GM18519 (cell line): Measurements from ENCODE around the gene NUBPL.
"Not testable (repeated sequence)": the region's sequence is repeated elsewhere in the genome, so short reads cannot be mapped to it uniquely, and the experiment has no call there.

ENCODE experiments used
- ATAC-seq: cut with Tn5 transposase; IDR thresholded peaks from one replicate; pipeline ENCODE4 v1.9.1; 2021; ENCODE audit warnings: mild to moderate bottlenecking, moderate library complexity; ENCODE audit not compliant: unreplicated experiment, low FRiP score

NUBPL gene

DNA sequence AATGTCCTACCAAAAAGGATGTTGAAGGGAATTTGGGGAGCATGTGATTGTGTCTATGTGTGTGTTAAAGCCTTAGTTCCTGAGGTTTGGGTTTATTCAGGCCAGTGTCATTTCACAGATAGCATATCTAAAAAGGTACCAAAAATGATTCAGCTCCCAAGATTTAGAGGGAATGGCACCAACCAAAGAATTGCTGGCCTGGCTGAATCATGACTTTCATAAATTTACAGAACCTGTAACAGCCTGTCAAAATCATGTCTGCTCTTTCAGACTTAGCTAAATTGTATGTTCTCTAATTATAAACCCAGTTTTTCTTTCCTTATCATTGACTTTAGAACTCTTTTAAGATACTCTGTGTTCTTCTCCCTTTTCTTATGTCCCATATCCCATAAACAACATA lies 231.5 kb downstream of the NUBPL start:
- no peak for ATAC-seq

- not testable (repeated sequence) for ATAC-seq
Observed at GRCh38 chr14:31797946-31798345, 236.7 kb downstream of the NUBPL start.

DNA sequence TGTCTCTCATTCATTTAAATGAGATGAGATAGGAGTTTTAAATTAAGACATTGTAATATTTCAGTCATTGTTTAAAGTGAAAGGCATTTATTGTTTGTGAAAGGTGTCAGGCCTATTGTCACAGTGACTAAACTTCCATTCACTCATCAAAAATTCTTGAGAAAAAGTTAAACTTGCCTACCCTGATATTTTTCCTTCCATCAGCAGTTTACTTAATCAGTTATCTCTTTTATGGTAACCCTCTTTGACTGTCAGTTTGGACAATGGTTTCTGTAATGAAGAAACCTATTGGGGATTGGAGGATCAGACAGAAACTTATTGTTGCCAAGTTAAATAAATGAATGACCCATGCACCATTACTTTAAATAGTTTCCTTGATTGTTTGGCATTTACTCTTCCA lies 241.6 kb downstream of the NUBPL start:
- no peak for ATAC-seq

GRCh38 chr14:31806249-31806648 lies 245.0 kb downstream of the NUBPL start:
- ATAC-seq = no peak

DNA sequence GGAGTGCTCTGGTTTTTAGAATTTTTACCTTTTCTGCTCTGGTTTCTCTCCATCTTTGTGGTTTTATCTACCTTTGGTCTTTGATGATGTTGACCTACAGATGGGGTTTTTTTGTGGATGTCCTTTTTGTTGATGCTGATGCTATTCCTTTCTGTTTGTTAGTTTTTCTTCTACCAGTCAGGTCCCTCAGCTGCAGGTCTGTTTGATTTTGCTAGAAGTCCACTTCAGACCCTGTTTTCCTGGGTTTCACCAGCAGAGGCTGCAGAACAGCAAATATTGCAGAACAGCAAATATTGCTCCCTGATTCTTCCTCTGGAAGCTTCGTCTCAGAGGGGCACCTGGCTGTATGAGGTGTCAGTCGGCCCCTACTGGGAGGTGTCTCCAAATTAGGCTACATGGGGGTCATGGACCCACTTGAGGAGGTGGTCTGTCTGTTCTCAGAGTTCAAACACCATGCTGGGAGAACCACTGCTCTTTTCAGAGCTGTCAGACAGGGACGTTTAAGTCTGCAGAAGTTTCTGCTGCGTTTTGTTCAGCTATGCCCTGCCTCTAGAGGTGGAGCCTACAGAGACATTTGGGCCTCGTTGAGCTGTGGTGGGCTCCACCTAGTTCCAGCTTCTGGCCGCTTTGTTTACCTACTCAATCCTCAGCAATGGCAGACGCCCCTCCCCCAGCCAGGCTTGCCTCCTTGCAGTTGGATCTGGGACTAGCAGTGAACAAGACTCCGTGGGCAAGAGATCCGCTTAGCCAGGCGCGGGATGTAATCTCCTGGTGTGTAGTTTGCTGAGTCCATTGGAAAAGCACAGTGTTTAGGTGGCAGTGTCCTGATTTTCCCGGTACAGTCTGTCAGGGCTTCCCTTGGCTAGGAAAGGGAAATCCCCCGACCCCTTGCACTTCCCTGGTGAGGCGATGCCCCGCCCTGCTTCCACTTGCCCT lies 250.8 kb downstream of the NUBPL start:
- ATAC-seq = not testable (repeated sequence)

- not testable (repeated sequence) for ATAC-seq
Observed at GRCh38 chr14:31813724-31814490, 252.7 kb downstream of the NUBPL start.

DNA sequence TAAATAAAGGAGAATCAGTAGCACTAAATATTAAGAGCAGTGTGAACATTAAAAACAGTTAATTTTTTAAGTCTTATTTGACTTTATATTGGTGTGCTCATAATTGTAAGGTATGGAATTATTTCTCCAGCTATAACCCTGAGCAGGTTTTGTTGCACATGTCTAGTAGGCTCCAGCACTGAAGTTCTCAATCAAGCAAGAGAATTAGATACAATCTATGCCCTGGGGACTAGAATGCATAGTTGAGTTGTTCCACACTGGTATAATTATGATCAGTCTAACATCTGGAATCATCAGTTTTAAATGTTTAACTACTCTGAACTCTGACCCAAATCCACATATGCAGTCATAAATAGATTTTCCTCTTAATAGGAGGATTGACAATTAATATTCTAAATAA lies 258.1 kb downstream of the NUBPL start:
- ATAC-seq = no peak

DNA sequence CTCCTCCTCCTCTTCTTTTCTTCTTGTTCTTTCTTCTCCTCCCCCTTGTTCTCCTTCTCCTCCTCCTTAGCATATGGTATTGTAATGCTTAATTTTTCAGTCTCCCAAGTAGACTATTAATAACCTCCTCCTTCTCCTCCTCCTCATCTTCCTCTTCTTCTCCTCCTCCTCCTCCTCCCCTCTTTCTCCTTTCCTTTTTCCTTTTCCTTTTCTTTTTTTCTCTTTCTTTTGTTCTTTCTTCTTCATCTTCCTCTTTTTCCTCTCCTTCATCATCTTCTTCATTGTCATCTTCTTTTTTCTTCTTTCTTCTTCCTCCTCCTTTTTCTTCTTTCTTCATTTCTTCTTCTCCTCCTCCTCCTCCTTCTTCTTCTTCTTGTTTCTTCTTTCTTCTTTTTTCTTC lies 264.3 kb downstream of the NUBPL start:
- no peak for ATAC-seq

- no peak for ATAC-seq
Observed at GRCh38 chr14:31827325-31827724, 266.1 kb downstream of the NUBPL start.

DNA sequence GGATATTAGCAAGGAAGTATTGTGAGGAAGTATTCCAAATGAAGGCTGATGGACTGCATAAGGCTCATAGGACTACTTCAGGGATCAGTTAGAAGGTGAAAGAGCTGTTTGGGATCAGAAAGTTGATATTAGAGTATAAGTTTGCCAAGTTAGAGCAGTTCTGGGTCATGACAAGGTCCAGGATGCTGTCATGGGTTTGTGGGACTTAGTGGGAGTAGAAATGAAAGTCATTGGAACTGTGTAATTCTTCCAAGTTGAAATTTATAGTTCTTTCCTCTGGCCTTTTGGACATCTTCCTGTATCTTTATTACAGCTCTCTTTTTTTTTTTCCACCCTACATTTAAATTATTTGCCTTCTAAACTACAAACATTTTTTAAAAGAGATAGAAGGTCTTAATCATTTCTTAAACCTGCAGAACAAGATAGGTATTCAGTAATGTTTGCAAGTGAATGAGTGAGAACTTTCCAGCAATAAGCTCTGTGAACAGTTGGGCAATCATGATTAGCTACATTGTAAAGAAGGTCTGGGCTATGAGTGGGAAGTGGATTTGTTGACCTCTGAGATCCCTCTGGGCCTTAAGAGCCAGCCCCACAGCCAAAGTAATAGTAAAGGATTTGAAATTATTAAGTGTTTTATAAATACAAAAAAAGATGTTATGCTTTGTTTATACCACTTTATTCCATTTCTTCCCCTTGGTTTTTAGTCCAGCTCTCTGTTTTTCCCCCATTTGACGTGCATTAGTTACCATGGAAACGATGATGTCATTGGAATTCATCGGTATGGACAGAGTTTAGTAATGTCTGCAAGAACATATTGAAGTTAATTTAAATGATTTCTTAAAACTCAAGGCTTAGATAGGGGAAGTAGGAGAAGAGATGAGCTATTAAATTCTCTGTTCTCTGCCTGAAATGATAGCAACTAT lies 268.0 kb downstream of the NUBPL start:
- no peak for ATAC-seq

DNA sequence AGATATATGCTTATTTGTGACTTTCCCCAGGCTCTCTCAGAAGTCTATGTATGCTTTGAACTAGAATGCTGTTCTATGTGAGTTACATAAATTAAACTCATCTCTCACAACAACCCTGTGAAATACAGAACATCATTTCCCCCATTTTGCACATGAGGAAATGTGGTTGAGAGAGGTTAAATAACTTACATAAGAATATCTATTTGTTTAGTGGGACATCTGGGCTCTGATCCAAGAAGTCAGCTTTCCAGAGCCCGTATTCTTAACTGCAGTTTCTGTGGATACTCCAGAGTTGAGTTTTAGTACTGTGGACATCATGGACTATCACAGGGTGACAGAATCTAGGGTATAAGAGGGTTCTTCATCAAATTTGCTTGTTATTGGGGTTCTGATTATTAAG lies 273.4 kb downstream of the NUBPL start:
- no peak for ATAC-seq

DNA sequence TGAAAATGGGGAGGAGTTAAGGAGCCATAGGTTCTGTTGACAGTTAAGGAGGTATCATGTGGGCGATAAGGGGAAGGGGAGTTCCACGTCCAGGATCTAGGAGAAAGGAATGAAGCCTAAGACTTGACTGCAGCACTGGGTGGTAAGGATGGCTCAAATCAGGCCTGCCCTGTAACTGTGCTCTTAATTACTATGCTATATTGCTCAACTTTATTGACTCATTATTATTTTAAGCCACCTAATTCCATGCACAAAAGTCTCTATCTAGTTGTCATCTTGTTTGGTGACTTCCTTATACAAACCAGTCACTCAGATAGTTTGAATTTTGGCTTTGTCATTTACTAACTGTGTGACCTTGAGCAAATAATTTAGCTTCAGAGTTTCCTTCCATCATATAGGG lies 273.8 kb downstream of the NUBPL start:
- no peak for ATAC-seq

DNA sequence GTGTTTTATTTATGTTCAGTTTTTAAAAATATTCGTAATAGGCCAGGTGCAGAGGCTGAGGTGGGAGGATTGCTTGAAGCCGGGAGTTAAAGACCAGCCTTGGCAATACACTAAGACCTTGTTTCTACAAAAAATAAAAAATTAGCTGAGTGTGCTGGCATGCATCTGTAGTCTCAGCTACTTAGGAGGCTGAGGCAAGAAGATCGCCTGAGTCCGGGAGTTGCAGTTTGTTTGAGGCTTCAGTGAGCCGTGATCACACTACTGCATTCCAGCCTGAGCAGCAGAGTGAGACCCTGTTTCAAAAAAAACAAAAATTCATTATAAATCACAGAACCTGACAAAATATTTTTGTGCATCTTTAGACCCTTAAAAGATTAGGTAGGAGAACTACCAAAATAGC lies 275.8 kb downstream of the NUBPL start:
- no peak for ATAC-seq

DNA sequence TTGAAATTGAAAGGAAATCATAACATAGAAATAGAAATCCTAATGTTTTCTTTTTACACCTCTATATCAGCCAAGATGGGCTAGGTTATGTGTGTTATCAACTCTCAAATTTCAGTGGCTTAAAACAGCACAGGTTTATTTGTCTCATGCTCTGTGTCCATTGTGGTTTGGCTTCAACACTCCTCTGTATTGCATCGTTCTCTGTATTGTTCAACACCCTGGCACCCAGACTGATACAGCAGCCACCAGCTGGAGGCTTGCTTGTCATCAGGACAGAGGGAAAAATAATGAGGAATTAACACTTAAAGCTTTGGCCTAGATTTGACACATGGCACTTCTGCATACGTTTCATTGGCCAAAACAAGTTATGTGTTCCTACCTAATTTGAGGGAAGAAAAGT lies 281.7 kb downstream of the NUBPL start:
- ATAC-seq = no peak

GRCh38 chr14:31843361-31844091 lies 282.3 kb downstream of the NUBPL start:
- peak; percentile 46 for ATAC-seq

- ATAC-seq = no peak
Observed at GRCh38 chr14:31854508-31855075, 293.4 kb downstream of the NUBPL start.

- no peak for ATAC-seq
Observed at GRCh38 chr14:31855262-31855661, 294.1 kb downstream of the NUBPL start.

GRCh38 chr14:31856003-31856402 lies 294.8 kb downstream of the NUBPL start:
- not testable (repeated sequence) for ATAC-seq

DNA sequence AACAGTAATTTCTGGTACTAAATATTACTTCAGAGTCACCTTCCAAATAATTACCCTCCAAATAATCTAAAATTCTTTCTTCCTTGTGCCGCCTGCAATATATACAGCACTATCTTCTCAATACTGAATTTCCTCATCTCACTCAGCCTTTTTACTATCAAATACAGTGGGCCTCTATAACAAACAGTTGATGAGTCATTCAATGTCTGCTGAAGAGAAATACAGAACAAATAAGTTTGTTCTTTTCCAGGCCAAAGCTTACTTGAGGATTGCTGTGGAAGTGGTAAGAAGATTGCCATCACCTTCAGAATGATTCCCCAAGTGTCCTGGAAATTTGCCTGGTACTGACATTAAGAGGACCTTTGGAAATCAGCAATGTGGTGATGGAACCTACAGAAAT lies 297.7 kb downstream of the NUBPL start:
- ATAC-seq = no peak
